ENCODE measurements around the gene CHRM5.
"Not testable (repeated sequence)": the region's sequence is repeated elsewhere in the genome, so short reads cannot be mapped to it uniquely, and the experiment has no call there.

Gene CHRM5

GRCh38 chr15:34018021-34018645 is 49.8 kb downstream of the CHRM5 start:
- Histone ChIP-seq H3K4me3 (ENCODE audit: low read depth, low read length) (no peak overlapping the region), H3K27ac (no peak overlapping the region), H3K27me3 (replicated peaks) (no peaks in the 10 kb centered on the region), H3K36me3 (replicated peaks) (no peaks in the 10 kb centered on the region)
- in situ Hi-C loops (cut with HindIII; ENCODE audit: low pct_ligation_motif_present, low sequenced_read_pairs): no loop called here
- DNase-seq: no peak
- TF ChIP-seq CTCF (IDR thresholded peaks at IDR 0.05; ENCODE audit: low read depth, low read length, missing control alignments): no peak

GRCh38 chr15:34018738-34019137 is 50.4 kb downstream of the CHRM5 start:
- DNase-seq; H3K27ac ChIP-seq; H3K4me3 ChIP-seq (ENCODE audit: low read depth, low read length); H3K27me3 ChIP-seq (replicated peaks); H3K36me3 ChIP-seq (replicated peaks); in situ Hi-C loops (cut with HindIII; ENCODE audit: low pct_ligation_motif_present, low sequenced_read_pairs): not testable (repeated sequence)

- in situ Hi-C loops (cut with HindIII; ENCODE audit: low pct_ligation_motif_present, low sequenced_read_pairs): no loop called here
- TF ChIP-seq CTCF (IDR thresholded peaks at IDR 0.05; ENCODE audit: low read depth, low read length, missing control alignments): no peak
- H3K27me3 ChIP-seq (replicated peaks): no peaks in the 10 kb centered on the region
- H3K27ac ChIP-seq: no peak overlapping the region
- H3K36me3 ChIP-seq (replicated peaks): no peaks in the 10 kb centered on the region
- no peak for DNase-seq
- H3K4me3 ChIP-seq (ENCODE audit: low read depth, low read length): no peak overlapping the region
Measured at GRCh38 chr15:34019369-34019990, 51.2 kb downstream of the CHRM5 start.

GRCh38 chr15:34023907-34024306 is 55.6 kb downstream of the CHRM5 start:
- DNase-seq: no peak
- no peak overlapping the region for H3K4me3 ChIP-seq (ENCODE audit: low read depth, low read length)
- H3K27me3 ChIP-seq (replicated peaks): no peaks in the 10 kb centered on the region
- H3K36me3 ChIP-seq (replicated peaks): no peaks in the 10 kb centered on the region
- no peak overlapping the region for H3K27ac ChIP-seq
- in situ Hi-C loops (cut with HindIII; ENCODE audit: low pct_ligation_motif_present, low sequenced_read_pairs): no loop called here
- TF ChIP-seq CTCF (IDR thresholded peaks at IDR 0.05; ENCODE audit: low read depth, low read length, missing control alignments): no peak

- Histone ChIP-seq H3K27me3 (replicated peaks) (no peaks in the 10 kb centered on the region), H3K27ac (no peak overlapping the region), H3K36me3 (replicated peaks) (no peaks in the 10 kb centered on the region), H3K4me3 (ENCODE audit: low read depth, low read length) (no peak overlapping the region)
- no peak for TF ChIP-seq CTCF (IDR thresholded peaks at IDR 0.05; ENCODE audit: low read depth, low read length, missing control alignments)
- no peak for DNase-seq
- in situ Hi-C loops (cut with HindIII; ENCODE audit: low pct_ligation_motif_present, low sequenced_read_pairs): no loop called here
Measured at GRCh38 chr15:34025252-34025651, 57.0 kb downstream of the CHRM5 start.

- Histone ChIP-seq H3K36me3 (replicated peaks) (no peaks in the 10 kb centered on the region), H3K27ac (no peak overlapping the region), H3K27me3 (replicated peaks) (no peaks in the 10 kb centered on the region), H3K4me3 (ENCODE audit: low read depth, low read length) (no peak overlapping the region)
- TF ChIP-seq CTCF (IDR thresholded peaks at IDR 0.05; ENCODE audit: low read depth, low read length, missing control alignments): no peak
- no peak for DNase-seq
- in situ Hi-C loops (cut with HindIII; ENCODE audit: low pct_ligation_motif_present, low sequenced_read_pairs): no loop called here
Measured at GRCh38 chr15:34027606-34028005, 59.3 kb downstream of the CHRM5 start.

Measured in brain microvascular endothelial cell (primary cell).